Hematopoietic multipotent progenitor cell treated with erythropoietin and hydrocortisone succinate and interleukin-3 and kit ligand, for 8 days (in vitro differentiated cells): ENCODE measurements around the gene ACVRL1.
A peak's percentile ranks its signal among the peaks of the same experiment; 100 is the strongest.
"Not testable (repeated sequence)": the region's sequence is repeated elsewhere in the genome, so short reads cannot be mapped to it uniquely, and the experiment has no call there.

Experiments
- DNase-seq: peaks from one replicate; pipeline ENCODE4 v3.0.0-alpha.2; 2015

ACVRL1 gene

DNA sequence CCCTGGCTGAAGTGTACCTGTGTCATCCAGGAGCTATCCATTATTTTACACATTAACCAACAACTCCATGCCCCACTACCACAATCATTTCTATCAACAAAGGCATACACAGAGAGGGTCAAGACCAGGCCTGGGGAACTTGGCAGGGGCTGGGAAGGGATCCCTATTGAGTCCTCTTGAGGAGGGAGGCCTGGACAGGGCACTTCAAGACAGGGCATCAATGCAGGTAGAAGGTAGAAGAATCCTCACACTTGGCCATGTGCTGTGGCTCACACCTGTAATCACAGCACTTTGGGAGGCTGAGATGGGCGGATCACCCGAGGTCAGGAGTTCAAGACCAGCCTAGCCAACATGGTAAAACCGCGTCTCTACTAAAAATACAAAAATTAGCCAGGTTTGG lies 32.8 kb upstream of the ACVRL1 start:
- no peak for DNase-seq

DNA sequence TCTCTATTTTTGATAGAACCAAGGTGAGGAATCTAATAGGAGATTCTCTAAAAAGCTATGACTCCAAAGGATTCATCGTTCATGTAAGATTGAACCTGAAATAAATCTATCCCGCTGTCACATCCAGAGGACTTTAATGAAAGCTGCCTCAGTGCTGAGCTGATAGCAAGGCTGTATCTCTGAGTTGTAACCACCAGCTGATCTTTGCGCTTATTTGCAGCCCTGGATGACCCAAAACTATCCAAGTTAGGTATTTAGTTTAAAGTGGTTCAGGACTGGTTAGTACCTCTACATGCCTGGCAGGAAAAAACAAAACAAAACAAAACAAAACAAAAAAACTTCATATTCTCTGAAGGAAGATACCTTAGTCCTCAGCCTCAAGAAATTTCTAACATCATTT lies 28.2 kb upstream of the ACVRL1 start:
- DNase-seq: no peak

DNA sequence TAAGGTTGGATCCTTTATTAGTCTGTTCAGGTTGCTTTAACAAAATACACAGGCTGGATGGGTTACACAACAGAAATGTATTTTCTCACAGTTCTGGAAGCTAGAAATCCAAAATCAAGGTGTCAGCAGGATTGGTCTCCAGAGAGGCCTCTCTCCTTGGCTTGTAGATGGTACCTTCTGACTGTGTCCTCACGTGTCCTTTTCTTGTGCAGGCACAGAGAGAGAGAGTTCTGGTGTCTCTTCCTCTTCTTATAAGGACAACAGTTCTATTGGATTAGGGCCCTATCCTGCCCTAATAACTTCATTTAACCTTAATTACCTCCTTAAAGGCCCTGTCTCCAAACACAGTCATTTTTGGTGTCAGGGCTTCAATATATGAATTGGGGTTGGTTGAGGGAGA lies 24.0 kb upstream of the ACVRL1 start:
- no peak for DNase-seq

DNA sequence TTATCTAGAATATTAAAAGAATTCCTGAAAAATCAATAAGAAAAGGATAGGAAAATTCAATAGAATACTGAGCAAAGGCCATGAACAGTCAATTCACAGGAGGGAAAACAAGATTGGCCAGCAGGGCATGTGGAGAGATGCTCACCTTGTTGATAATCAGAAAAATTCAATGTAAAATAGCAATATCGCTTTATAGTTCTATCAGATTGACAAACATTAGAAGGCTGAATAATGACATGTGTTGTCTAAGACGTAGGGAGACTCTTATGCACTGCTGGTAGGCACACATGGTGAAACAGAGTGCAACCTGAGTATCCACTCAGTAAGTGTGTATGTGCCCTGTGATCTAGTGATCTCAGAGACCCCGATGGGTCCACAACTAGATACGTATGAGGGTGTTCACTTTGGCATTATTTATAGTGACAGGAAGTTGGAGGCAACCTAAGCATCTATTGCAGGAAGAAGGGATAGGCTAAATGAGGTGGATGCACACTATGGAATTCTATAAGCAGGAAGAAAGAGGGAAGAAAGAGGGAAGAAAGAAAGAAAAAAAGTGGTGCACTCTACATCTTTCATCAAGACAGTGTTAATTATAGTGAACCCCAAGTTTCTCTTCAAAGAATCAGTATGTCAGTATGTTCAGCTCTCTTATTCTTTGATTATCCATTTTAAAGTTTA lies 23.2 kb upstream of the ACVRL1 start:
- DNase-seq: no peak

DNA sequence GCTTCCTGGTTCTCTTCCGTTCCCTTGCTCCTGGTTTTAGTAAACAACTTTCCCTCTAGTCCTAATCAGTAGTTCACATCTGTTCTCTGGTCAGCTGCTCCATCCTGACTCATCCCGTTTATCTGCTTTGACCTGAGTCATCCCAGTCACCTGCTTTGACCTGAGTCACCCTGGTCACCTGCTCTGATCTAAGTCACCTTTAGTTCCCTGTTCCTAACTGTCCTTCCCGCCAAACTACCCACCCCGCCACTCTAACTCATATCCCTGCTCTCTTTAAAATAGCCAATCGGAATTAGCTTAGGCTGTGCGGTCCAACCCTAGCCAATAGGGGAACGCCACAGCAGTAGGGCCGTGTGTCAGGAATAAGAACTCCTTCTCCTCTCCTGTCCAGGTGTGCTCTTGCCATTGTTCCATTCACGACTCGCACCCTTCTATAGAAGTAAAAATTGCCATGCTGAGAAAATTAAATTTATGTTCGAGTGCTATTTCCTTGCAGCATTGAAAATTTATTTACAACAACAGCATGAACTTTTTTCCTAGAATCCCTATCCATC lies 22.6 kb upstream of the ACVRL1 start:
- DNase-seq: peak; percentile 30

DNA sequence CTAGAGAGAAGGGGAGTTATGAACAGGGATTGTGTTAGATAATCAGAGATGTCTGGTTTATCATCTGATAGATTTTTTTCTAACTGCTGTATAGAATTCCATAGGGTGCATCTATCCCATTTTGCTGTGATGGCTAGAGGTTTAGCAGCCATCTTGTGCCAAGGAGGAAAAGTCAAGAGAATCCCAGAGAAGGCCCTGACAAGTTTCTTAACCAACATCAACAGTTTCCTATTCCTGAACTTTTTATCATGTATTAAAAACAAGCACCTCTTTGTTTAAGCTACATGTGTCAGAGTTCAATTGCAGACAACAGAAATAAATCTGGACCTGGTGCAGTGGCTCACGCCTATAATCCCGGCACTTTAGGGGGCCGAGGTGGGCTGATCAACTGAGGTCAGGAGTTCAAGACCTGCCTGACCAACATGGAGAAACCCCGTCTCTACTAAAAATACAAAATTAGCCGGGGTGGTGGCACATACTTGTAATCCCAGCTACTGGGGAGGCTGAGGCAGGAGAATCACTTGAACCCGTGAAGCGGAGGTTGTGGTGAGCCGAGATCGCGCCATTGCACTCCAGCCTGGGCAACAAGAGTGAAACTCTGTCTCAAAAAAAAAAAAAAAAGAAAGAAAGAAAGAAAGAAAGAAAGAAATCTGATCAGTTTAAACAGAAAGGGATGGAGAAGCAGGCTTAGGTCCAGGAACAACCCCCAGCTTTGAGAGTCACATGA lies 21.8 kb upstream of the ACVRL1 start:
- DNase-seq: not testable (repeated sequence)

DNA sequence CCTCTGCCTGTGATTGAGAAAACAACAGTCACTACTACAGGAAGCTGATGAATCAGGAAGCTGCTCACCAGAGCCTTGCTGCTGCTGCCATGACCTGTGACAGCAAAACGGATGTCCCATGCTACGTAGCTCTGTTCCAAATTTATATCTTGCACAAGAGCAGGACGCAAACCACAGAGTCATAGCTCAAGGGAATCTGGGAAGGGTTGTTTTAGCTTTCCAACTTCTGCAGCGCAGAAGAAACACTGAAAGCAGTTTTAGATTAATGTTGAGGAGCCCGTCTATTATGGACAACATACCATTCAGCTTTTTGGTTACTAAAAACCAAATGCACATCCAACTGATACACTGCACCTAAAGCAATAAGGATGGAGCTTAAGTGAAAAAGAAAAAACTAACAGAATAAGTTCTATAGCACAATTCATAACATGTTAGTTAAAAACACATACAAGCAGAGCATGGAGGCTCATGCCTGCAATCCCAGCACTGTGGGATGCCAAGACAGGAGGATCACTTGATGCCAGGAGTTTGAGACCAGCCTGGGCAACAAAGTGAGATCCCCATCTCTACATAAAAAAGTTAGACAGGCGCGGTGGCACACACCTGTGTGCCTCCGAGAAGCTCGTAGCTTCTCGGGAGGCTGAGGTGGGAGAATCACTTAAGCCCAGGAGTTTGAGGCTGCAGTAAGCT lies 21.1 kb upstream of the ACVRL1 start:
- peak; percentile 15 for DNase-seq

DNA sequence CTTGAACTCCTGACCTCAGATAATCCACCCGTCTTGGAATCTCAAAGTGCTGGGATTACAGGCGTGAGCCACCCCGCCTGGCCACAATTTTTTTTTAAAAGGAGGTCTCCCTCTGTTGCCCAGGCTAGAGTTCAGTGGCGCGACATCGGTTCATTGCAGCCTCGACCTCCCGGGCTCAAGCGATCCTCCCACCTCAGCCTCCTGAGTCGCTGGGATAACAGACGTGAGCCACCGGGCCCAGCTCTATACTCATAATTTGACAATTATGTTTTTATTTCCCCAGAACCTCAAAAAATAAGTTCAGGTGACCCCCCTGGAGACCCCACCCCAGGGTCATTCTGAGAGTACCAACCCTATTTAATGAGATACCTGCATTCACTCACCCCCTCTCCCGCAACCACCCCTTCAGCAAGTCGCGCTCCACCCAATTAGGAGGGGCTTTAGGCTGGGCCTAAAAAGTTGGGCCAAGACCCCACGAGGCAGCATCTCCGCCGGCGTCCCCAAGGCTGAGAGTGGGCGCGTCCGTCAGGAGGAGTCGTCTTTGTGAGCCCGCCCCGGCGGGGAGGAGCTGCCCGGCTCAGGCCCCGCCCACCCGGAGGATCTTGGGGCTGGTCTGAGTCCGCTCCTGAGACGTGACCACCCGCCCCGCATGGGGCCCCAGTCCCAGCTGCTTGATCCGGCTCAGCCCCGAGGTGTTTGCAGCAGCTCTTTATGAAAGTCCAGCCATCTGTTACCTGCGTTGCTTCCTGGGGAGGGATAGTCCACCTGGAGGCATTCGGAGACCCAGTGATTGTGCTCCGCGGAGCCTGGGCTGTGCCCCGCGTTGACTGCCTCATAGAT lies 19.6 kb upstream of the ACVRL1 start, which contains the start of gene ANKRD33:
TSS of gene ANKRD33 (plus strand) at position 628 of the 840 bp plus-strand sequence. CDS start at position 712, 84 bp downstream.
- DNase-seq: no peak

DNA sequence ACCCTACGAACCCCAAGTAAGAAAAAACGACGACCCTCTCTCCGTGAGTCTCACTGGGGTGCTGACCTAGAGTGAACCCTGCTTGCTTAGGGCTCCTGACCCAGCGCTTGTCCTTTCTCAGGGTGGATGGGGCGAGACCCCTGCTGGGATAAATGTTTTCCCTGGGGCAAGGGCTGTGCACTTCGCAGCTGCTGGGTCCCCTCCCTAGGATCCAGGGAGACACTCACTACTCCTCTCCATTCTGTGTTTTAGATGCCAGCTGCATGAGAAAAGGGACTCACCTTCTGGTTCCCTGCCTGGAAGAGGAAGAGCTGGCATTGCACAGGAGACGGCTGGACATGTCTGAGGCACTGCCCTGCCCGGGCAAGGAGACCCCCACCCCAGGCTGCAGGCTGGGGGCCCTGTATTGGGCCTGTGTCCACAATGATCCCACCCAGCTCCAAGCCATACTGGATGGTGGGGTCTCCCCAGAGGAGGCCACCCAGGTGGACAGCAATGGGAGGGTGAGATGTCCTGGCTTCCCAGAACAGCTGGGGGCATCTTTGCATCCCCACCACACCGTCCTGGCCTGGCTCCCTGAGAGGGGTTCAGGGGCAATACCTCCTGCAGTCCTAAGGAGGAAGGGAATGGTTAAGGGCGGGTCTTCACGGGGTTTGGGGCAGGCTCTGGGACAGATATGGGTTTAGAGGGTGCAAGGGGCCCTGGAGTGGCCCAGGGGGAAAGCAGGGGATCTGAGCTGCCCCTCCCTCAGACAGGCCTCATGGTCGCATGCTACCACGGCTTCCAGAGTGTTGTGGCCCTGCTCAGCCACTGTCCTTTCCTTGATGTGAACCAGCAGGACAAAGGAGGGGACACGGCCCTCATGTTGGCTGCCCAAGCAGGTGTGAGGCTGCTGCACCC lies 18.7 kb upstream of the ACVRL1 start:
- no peak for DNase-seq

DNA sequence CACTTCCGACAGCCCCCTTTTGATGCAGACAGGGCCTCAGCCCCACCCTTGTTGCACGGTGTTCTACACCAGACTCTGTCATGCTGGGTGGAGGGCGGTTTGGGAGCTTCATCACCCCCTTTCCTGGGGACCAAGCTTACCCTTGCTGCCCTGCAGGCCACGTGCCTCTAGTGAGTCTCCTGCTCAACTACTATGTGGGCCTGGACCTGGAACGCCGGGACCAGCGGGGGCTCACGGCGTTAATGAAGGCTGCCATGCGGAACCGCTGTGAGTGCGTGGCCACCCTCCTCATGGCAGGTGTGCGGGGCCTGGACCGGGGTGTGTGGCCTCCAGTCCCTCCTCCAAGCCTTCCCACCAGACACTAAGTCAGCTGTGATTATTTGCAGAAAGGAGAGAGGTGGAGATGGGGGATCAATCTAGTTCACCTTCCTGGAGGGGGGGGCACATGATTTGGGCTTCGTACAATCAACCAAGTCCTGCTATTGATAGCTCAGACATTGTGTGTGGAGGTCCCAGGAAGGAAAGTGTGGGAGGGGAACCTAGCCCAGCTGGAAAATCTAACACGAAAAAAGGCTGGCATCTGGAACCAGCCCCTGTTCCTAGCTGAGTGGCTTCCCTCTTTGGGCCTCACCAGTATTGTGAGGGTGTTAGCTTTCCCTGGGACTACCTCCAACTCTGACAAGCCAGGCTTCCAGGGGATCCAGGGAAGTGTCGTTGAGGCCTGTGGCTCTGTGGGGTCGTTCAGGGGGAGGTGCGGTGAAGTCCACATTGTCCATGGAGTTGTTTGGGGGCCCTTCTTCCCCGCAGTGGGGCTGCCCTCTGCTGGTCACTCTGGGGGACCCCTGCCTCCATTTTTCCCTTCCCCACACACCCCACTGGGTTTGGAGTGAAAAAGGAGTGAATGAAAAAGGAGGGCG lies 17.8 kb upstream of the ACVRL1 start:
- DNase-seq: no peak

DNA sequence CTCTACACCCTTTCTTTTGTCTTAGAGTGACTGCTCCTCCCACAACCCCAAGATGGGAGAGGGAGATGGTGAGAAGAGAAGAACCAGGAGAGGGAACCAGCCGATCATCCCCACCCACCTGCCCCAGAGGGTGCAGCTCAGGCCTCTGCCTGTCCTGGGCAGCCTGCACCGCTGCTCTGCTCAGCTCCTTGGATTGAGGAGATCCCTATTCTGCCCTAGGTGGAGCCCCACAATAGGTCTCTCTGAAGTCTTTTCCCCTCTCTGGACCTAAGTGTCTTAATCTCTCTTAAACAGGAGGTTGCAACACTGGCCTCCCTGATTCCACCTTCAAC lies 17.2 kb upstream of the ACVRL1 start:
- no peak for DNase-seq

DNA sequence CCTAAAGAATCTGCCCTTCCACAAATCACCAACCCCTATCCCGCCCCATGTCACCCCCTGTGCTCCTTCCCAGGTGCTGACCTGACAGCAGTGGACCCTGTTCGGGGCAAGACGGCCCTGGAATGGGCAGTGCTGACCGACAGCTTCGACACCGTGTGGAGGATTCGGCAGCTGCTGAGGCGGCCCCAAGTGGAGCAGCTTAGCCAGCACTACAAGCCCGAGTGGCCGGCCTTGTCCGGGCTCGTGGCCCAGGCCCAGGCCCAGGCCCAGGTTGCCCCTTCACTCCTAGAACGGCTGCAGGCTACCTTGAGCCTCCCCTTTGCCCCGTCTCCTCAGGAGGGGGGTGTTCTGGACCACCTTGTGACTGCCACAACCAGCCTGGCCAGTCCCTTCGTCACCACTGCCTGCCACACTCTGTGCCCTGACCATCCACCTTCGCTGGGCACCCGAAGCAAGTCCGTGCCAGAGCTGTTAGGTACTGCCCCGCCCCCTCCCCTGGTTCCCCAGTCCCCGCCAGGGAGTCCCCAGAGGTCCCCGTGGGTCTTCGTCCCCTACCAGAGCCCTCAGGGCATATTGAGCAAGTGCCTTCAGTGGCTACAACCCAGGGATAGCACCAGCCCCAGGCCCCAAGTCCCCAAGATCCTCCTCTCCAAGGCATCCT lies 16.7 kb upstream of the ACVRL1 start:
- no peak for DNase-seq

DNA sequence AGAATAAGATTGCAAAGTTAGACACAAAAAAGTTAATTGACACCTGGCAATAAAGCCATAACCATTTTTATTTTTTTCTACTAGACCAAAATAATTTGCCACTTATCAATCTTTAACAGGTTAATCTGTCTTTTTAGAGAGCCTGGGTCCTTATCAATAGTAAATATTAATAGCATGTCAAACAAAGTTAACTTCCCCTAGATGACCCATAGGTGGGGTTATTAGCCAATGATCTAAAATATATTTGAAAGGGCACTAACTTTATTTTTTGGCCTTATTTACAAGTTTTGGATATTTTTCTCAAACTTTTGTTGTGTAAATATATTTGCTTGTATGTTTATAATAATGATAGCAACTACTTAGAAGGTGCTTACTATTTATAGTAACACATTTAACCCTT lies 15.5 kb upstream of the ACVRL1 start:
- DNase-seq: peak; percentile 46

DNA sequence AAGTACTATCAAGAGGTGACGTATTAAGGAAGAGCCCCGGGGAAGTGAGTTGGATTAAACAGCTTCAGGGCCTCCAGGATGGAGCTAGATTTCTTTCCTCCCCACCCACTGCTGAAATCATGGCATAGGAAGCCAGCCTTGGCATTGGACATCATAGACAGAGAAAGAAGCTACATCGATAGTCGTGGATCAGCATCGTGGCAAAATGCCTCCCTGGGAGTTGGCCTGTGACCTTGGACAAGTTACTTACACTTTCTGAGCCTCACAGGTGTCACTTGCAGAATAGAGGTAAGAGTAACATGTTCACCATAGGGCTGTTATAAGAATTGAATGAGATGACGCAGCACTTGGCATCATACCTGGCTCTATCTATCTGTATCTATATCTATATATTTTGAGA lies 13.5 kb upstream of the ACVRL1 start:
- no peak for DNase-seq

DNA sequence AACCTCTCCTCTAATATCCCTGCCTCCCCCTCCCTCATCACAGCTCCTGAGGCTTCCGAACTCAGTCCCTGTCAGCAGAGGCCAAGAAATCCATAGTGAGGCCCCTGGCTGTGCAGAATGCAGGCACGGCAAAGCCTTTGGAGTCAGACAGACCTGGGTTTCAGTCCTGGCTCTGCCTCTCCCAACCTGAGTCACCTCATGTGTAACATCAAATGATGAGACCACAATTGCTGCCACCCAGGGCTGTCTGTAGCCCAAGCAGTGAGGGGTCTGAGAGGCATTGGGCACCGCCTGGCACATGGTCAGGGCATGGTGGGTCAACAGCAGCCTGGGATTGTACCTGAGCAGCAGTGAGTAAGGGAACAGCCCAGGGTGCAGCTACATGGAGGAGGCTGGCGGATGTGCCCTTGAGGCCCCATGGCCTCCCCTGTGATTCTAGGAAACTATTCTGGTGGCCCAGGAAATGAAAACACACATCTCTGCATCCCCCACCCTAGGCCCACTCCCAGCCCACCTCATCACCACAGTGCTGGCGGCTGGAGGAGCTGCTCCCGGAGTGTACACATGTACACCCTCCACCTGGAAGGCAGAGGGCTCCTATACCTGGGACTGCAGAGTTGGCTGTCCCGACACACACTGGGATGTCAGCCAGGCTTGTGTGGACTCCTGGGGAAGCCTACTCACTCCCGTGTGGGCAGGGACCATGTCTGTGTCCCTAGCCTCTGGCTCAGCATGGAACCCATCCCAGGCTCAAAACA lies 11.7 kb upstream of the ACVRL1 start:
- DNase-seq: no peak

DNA sequence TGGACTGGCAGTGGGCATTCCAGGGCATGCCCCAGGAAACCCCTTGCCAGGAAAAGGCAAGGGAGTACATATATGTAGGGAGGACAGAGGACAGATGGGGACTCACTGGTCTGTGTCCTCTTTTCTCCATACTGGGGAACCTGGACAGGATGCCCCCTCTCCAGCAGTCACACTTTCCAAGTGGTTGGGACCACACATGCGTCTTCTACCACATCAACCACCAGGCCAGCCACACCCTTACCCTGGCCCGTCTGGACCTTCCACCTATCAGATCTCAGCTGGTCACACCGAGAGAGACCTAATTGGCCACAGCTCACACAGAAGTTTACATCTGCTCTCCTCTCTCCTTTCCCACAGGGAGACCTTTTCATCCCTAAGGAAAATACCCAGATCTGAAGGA lies 11.1 kb upstream of the ACVRL1 start:
- peak; percentile 31 for DNase-seq

DNA sequence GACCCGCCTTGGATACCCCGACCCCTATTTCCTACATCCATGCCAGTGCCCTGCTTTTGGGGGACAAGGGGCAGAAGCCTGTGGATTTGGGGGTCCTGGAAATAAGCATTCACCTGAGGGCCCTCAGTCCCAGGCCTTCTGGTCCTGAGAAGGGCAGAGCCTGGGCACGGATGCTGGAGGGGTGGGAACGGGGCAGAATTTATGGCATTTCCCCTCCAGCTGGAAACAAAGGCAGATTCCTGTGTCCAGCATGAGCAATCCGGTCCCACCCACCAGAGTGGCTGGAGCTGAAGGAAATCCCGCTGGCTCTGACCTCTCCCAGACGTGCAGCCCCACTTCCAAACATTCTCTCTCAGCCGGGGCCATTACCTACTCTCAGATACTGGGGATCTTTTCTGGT lies 10.1 kb upstream of the ACVRL1 start:
- no peak for DNase-seq

DNA sequence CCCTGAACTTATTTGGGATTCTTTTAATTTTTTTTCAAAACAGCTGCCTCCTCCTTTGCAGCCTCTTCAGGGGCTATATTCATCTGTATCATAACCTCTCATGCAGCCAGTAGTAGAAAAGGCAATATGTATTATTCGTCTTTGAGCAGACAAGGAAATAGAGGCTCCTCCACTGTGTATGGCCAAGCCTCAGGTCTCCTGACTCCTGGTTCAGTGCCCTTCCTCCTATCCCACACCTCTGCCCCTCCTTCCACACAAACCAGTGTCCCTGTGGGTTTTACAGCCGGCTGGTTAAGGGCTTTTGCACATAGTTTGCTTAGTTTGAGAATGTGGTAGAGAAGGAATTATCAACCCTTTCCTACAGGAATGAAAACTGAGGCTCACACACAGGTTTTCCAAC lies 8.8 kb upstream of the ACVRL1 start:
- no peak for DNase-seq

DNA sequence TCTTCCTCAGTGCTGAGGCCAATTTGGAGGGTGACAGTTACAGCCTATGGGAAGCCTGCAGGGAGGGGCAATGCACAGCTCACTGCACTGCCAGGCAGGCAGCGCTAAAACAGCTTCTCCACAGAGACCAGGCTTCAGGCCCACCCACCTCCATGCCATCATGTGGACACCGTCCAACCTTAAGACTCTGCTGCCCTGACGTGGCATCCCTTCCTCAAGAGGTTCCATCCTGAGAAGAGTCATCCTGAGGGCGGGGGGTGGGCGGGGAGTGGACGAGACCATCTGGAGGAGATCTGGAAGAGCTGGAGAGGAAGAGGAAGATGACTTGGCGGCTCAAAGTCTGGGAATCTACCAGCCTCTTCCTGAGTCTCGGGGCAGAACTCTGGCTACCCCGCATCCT lies 8.4 kb upstream of the ACVRL1 start:
- DNase-seq: no peak
